Mucosa of stomach (tissue), 1 donor: ENCODE data around the gene ANKS4B.
"Not testable (repeated sequence)": the region's sequence is repeated elsewhere in the genome, so short reads cannot be mapped to it uniquely, and the experiment has no call there.

ENCODE experiments used
- H3K27me3 ChIP-seq: one replicate; pipeline ENCODE4 v1.7.0; 2013; ENCODE audit warnings: mild to moderate bottlenecking, low read length; ENCODE audit not compliant: control insufficient read depth, insufficient read depth
- H3K36me3 ChIP-seq: one replicate; pipeline ENCODE4 v1.7.0; 2013; ENCODE audit warnings: low read length; ENCODE audit not compliant: control insufficient read depth, insufficient read depth
- H3K4me1 ChIP-seq: one replicate; pipeline ENCODE4 v1.7.0; 2013; ENCODE audit warnings: mild to moderate bottlenecking, low read length; ENCODE audit not compliant: control insufficient read depth, insufficient read depth
- H3K4me3 ChIP-seq: one replicate; pipeline ENCODE4 v1.7.0; 2013; ENCODE audit warnings: low read length
- H3K9ac ChIP-seq: one replicate; pipeline ENCODE4 v1.7.0; 2013; ENCODE audit warnings: mild to moderate bottlenecking, low read length, moderate library complexity
- H3K9me3 ChIP-seq: one replicate; pipeline ENCODE4 v1.7.0; 2013; ENCODE audit warnings: mild to moderate bottlenecking, low read length, moderate library complexity; ENCODE audit not compliant: control insufficient read depth
- donor health status: Pancreatic carcinoma.

ANKS4B gene

GRCh38 chr16:21248179-21248578 is 14.7 kb downstream of the ANKS4B start:
- H3K27me3 ChIP-seq, H3K4me3 ChIP-seq, H3K9ac ChIP-seq, H3K9me3 ChIP-seq, H3K36me3 ChIP-seq, H3K4me1 ChIP-seq: not testable (repeated sequence)

DNA sequence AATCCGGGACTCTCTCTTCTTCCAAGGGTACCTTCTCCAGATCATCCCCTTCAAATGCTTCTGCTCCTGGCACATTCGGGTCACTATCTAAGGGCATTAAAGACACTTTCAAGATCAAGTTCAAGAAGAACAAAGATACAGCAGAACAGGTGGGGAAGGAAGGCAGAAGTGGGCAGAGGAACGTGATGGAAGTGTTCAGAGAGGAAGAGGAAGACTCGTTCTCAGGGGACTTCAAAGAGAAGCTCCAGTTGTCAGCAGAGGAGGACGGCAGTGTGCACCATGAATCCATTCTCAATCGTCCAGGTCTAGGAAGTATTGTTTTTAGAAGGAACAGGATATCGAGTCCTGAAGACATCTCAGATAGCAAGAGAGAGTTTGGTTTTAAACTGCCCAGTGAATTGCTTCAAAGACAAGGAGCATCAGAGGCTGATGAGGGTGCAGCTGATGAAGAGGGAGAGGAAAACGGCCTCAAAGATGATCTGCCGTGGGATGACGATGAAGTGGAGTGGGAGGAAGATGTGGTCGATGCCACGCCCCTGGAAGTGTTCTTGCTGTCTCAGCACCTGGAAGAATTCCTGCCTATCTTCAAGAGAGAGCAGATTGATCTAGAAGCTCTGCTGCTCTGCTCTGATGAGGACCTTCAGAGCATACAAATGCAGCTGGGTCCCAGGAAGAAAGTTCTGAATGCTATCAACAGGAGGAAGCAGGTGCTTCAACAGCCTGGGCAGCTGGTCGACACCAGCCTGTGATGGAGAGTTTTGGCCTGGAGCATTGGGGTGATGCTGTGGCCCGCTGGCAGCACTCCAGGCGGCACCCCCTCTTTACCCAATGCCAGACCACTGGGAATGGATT is 16.8 kb downstream of the ANKS4B start:
- no peak overlapping the region for H3K9ac ChIP-seq
- no peak overlapping the region for H3K4me3 ChIP-seq
- no peaks in the 10 kb centered on the region for H3K9me3 ChIP-seq
- H3K4me1 ChIP-seq: no peaks in the 10 kb centered on the region
- no peaks in the 10 kb centered on the region for H3K27me3 ChIP-seq
- no peaks in the 10 kb centered on the region for H3K36me3 ChIP-seq

DNA sequence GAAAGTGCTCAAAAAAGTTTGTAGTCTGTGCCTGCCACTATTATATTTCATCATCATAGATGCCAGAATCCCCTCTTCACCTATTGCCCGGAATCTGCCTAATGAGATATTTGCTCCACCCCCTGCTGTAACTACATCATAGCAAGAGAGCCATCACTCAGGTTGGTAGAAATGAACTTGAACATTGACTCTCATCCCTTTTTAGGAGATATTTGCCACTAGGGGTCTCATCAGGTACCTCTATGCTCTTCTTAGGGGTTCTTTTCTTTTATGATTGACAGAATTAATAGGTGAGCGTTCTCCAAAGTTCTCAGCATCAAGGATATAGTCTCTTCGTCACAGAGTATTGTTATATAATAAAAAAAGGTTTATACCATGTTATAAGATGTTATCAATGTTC is 20.0 kb downstream of the ANKS4B start:
- Histone ChIP-seq H3K4me3 (no peak overlapping the region), H3K9me3 (no peaks in the 10 kb centered on the region), H3K9ac (no peak overlapping the region), H3K4me1 (no peaks in the 10 kb centered on the region), H3K27me3 (no peaks in the 10 kb centered on the region), H3K36me3 (no peaks in the 10 kb centered on the region)

- Histone ChIP-seq H3K4me1 (peaks cover 14% of the 10 kb centered on the region), H3K4me3 (no peak overlapping the region), H3K9me3 (no peaks in the 10 kb centered on the region), H3K27me3 (no peaks in the 10 kb centered on the region), H3K9ac (no peak overlapping the region), H3K36me3 (no peaks in the 10 kb centered on the region)
Measured at GRCh38 chr16:21256636-21257035, 23.1 kb downstream of the ANKS4B start.

DNA sequence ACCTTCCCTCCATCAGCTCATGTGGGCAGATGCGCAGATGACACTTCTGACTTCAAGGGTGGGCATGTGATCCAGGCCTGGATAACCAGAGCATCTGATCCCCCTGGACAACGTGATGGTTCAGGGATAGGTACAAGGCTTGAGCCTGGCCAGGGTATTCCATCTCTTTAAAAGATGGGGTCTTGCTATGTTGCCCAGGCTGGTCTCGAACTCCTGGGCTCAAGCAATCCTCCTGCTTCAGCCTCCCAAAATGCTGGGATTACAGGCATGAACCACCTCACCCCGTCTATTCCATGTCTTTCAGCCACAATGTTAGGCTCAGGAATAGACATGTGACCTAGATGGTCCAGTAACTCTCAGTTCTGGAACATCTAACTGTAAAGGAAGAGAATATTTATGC is 23.8 kb downstream of the ANKS4B start:
- H3K9me3 ChIP-seq: no peaks in the 10 kb centered on the region
- no peaks in the 10 kb centered on the region for H3K27me3 ChIP-seq
- no peak overlapping the region for H3K9ac ChIP-seq
- no peak overlapping the region for H3K4me3 ChIP-seq
- H3K36me3 ChIP-seq: no peaks in the 10 kb centered on the region
- H3K4me1 ChIP-seq: peaks cover 18% of the 10 kb centered on the region

DNA sequence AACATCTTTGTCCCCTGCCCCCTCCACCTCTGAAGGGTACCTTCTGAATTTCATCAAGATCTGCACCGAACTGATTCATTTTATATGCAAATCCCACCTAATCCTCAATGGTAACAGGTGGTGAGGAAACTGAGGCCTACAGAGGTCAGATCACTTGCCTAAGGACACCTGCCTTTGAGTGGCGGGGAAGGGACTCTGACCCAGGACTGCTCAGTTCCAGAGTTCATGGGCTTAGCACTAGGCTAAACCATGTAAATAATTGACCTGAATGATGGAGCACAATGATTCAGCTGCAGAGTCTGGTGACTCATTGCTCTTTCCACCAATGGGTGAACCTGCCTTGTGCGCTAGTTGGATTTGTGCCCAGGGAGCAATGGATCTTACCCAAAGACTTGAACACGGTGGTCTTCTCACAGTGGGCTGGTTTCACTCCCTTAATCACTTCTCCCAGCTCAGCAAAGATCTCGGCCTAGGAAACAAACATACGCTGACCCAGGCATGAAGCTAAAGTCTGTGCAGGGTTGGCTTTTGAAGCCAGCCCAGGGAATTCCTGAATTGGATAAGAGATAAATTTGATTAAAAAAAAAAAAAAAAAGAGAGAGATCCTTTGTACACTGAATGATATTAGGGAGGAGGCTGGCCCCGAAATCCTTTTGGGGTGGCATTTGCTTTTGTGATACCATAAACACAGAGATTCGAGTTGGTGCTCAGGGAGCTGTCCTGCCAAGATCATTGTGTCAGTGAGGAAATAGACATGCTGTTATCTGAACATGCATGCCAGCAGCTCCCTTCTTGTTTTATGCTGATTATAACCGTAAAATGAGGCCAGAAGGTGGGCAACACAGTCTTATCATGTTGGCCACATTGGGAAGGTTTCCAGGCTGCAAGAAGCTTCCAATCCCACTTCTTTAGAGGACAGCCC is 27.6 kb downstream of the ANKS4B start:
- Histone ChIP-seq H3K9ac (no peak overlapping the region), H3K4me3 (no peak overlapping the region), H3K36me3 (no peaks in the 10 kb centered on the region), H3K9me3 (no peaks in the 10 kb centered on the region), H3K27me3 (no peaks in the 10 kb centered on the region), H3K4me1 (peaks cover 28% of the 10 kb centered on the region)

GRCh38 chr16:21262779-21263639 is 29.5 kb downstream of the ANKS4B start:
- Histone ChIP-seq H3K4me3 (no peak overlapping the region), H3K9ac (no peak overlapping the region), H3K4me1 (peaks cover 28% of the 10 kb centered on the region), H3K36me3 (no peaks in the 10 kb centered on the region), H3K9me3 (no peaks in the 10 kb centered on the region), H3K27me3 (no peaks in the 10 kb centered on the region)

- H3K9ac ChIP-seq: no peak overlapping the region
- no peak overlapping the region for H3K4me3 ChIP-seq
- H3K27me3 ChIP-seq: no peaks in the 10 kb centered on the region
- peaks cover 28% of the 10 kb centered on the region for H3K4me1 ChIP-seq
- no peaks in the 10 kb centered on the region for H3K9me3 ChIP-seq
- no peaks in the 10 kb centered on the region for H3K36me3 ChIP-seq
Measured at GRCh38 chr16:21263640-21264570, 30.4 kb downstream of the ANKS4B start.

- H3K9me3 ChIP-seq: no peaks in the 10 kb centered on the region
- no peak overlapping the region for H3K4me3 ChIP-seq
- no peaks in the 10 kb centered on the region for H3K36me3 ChIP-seq
- no peaks in the 10 kb centered on the region for H3K27me3 ChIP-seq
- peaks cover 28% of the 10 kb centered on the region for H3K4me1 ChIP-seq
- no peak overlapping the region for H3K9ac ChIP-seq
Measured at GRCh38 chr16:21264571-21265036, 31.1 kb downstream of the ANKS4B start.

DNA sequence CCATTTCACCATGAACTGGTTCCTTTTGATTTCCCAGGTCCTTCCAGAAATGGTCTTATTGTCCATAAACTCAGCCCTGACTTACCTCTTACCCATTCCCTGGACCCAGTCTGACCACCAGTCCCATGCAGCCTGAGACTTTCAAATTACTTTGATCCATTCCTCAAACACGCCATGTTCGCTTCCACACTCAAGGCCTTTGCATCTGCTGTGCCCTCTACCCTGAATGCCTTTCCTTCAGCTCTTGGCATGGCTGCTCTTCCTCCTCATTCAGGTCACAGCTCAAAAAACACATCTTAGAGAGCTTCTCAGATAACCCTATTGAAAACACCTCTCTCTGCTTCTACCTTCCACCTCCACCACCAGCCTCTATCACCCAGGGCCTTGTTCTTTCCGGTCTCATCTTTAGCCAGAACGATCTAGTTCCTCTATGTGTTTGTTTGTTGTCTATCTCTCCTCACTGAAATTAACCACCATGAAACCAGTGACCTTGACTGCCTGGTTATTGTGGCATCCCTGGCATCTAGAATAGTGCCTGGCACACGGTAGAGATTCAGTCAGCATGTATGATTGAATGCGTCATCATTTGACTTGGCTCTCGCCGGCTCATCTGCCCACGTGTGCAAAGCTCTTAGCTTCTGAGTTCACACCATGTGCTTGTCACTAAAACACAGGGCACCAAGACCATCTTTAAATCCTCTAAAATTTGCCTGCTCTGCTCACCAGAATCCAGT is 31.8 kb downstream of the ANKS4B start:
- Histone ChIP-seq H3K9me3 (no peaks in the 10 kb centered on the region), H3K4me1 (peaks cover 28% of the 10 kb centered on the region), H3K36me3 (no peaks in the 10 kb centered on the region), H3K4me3 (no peak overlapping the region), H3K27me3 (no peaks in the 10 kb centered on the region), H3K9ac (no peak overlapping the region)
